Suprapubic skin (tissue), 4 donors: ENCODE results near the gene ZBTB46. TPM values are rescaled to one million over a fixed set of nuclear protein-coding genes. Genes with fewer than 3 reads are reported as not detected.
A peak's percentile ranks its signal among the peaks of the same experiment; 100 is the strongest.

Source experiments
- DNase-seq, 2 donors: peaks; one replicate each; pipeline ENCODE4 v3.0.0-alpha.2; 2019; ENCODE audit warnings: low spot score in 2 of 2
- H3K27ac ChIP-seq: fragments of 200-600 bp; sonication (generic); one replicate; pipeline ENCODE4 v1.5.1; 2019
- H3K27me3 ChIP-seq: fragments of 200-600 bp; sonication (generic); one replicate; pipeline ENCODE4 v1.5.1; 2019
- H3K36me3 ChIP-seq: fragments of 200-600 bp; sonication (generic); one replicate; pipeline ENCODE4 v1.5.1; 2019
- H3K4me1 ChIP-seq: fragments of 200-600 bp; sonication (generic); one replicate; pipeline ENCODE4 v1.5.1; 2019
- H3K4me3 ChIP-seq: fragments of 200-600 bp; sonication (generic); one replicate; pipeline ENCODE4 v1.5.1; 2019; ENCODE audit warnings: mild to moderate bottlenecking
- H3K9me3 ChIP-seq: fragments of 200-600 bp; sonication (generic); one replicate; pipeline ENCODE4 v1.5.1; 2019
- CTCF ChIP-seq, 2 donors: fragments of 200-600 bp in 1 of 2; fragments of 450-650 bp in 1 of 2; sonication (generic) in 1 of 2; IDR thresholded peaks; one replicate each; pipeline ENCODE4 v1.5.1; 2016 to 2019; ENCODE audit warnings: antibody characterized with exemption in 2 of 2, mild to moderate bottlenecking in 1 of 2, moderate library complexity in 1 of 2
- EP300 ChIP-seq: sonication (generic); formaldehyde crosslinking; IDR thresholded peaks from one replicate; pipeline ENCODE4 v1.6.1; 2017; ENCODE audit warnings: antibody characterized with exemption
- POLR2A ChIP-seq, 2 donors: fragments of 450-650 bp; IDR thresholded peaks; one replicate each; pipeline ENCODE4 v1.6.1; 2017; ENCODE audit warnings: antibody characterized with exemption in 2 of 2, mild to moderate bottlenecking in 2 of 2, moderate library complexity in 2 of 2
- POLR2AphosphoS5 ChIP-seq, 3 donors: sonication (generic); formaldehyde crosslinking; IDR thresholded peaks; one replicate each; pipeline ENCODE4 v1.6.1; 2017; ENCODE audit warnings: antibody characterized with exemption in 3 of 3
- WGBS: methylation state at CpG from one replicate; pipeline ENCODE4 v1.1.5; 2018; 5-methylcytosine and 5-hydroxymethylcytosine counted together
- total RNA-seq, 4 donors: library from RNA; depleted of rRNA; stranded (reverse); fragments of >200 nt; gene quantifications; one replicate each; pipeline ENCODE4 v1.1.0, GENCODE V29; 2016

Gene ZBTB46
- total RNA-seq, 4 donors from 2014 or later, result 3.4 to 5.1 (median 4.4) TPM

- 85% methylated on average over 25 of the region's 31 CpGs for WGBS
- Histone ChIP-seq H3K9me3 (no peaks in the 10 kb centered on the region), H3K4me1 (peaks cover 30% of the 10 kb centered on the region), H3K27me3 (no peaks in the 10 kb centered on the region), H3K36me3 (peaks cover 21% of the 10 kb centered on the region), H3K27ac (no peak overlapping the region), H3K4me3 (no peak overlapping the region)
- TF ChIP-seq EP300, result no peak
- TF ChIP-seq POLR2A (IDR thresholded peaks at IDR 0.05), result no peak
- no peak for TF ChIP-seq CTCF (IDR thresholded peaks at IDR 0.05)
- no peak for TF ChIP-seq POLR2AphosphoS5 (IDR thresholded peaks at IDR 0.05)
- DNase-seq, result no peak
These were observed 87.7 kb downstream of the ZBTB46 start for GRCh38 chr20:63743210-63743970.

- Histone ChIP-seq H3K4me3 (peak overlapping the region; percentile 74), H3K27ac (no peak overlapping the region), H3K36me3 (peaks cover 21% of the 10 kb centered on the region), H3K4me1 (peaks cover 39% of the 10 kb centered on the region), H3K9me3 (no peaks in the 10 kb centered on the region), H3K27me3 (no peaks in the 10 kb centered on the region)
- WGBS, result 73% methylated on average over 2 of the region's 37 CpGs
- no peak for TF ChIP-seq POLR2AphosphoS5 (IDR thresholded peaks at IDR 0.05)
- TF ChIP-seq EP300, result no peak
- no peak for TF ChIP-seq POLR2A (IDR thresholded peaks at IDR 0.05)
- no peak for TF ChIP-seq CTCF (IDR thresholded peaks at IDR 0.05)
- DNase-seq, result peak in 1 of 2 donors; percentile 80
These were observed 88.6 kb downstream of the ZBTB46 start for GRCh38 chr20:63742381-63743024.

- H3K4me3 ChIP-seq, result peak overlapping the region; percentile 74
- no peak for DNase-seq
- 76% methylated on average over 7 of the region's 30 CpGs for WGBS
These were observed 89.2 kb downstream of the ZBTB46 start for GRCh38 chr20:63741676-63742380.

GRCh38 chr20:63741354-63741675 is 89.7 kb downstream of the ZBTB46 start:
- H3K27ac ChIP-seq, result peak overlapping the region; percentile 89
- H3K4me3 ChIP-seq, result peak overlapping the region; percentile 74
- no peaks in the 10 kb centered on the region for H3K9me3 ChIP-seq
- 18% methylated on average over 3 of the region's 6 CpGs for WGBS
- H3K36me3 ChIP-seq, result peaks cover 21% of the 10 kb centered on the region
- no peak for DNase-seq
- TF ChIP-seq POLR2A (IDR thresholded peaks at IDR 0.05) (no peak), CTCF (IDR thresholded peaks at IDR 0.05) (no peak), EP300 (no peak), POLR2AphosphoS5 (IDR thresholded peaks at IDR 0.05) (no peak)
- no peaks in the 10 kb centered on the region for H3K27me3 ChIP-seq
- H3K4me1 ChIP-seq, result peaks cover 51% of the 10 kb centered on the region

More at GRCh38 chr20:63741676-63742380, 89.2 kb downstream of the ZBTB46 start:
- Histone ChIP-seq H3K27ac (peak overlapping the region; percentile 89), H3K36me3 (peaks cover 21% of the 10 kb centered on the region), H3K9me3 (no peaks in the 10 kb centered on the region), H3K27me3 (no peaks in the 10 kb centered on the region), H3K4me1 (peaks cover 46% of the 10 kb centered on the region)
- TF ChIP-seq POLR2A (IDR thresholded peaks at IDR 0.05), result no peak

GRCh38 chr20:63740627-63741353 is 90.3 kb downstream of the ZBTB46 start:
- Histone ChIP-seq H3K36me3 (peaks cover 25% of the 10 kb centered on the region), H3K27me3 (no peaks in the 10 kb centered on the region), H3K27ac (peak overlapping the region; percentile 89), H3K4me1 (peaks cover 56% of the 10 kb centered on the region), H3K4me3 (peak overlapping the region; percentile 74), H3K9me3 (no peaks in the 10 kb centered on the region)
- TF ChIP-seq POLR2A (IDR thresholded peaks at IDR 0.05) (no peak), EP300 (no peak), POLR2AphosphoS5 (IDR thresholded peaks at IDR 0.05) (peak in 2 of 3 donors; percentile 19 to 68), CTCF (IDR thresholded peaks at IDR 0.05) (peak in 1 of 2 donors; percentile 40)
- peak; percentile 96 for DNase-seq
- WGBS, result 0% methylated on average over 2 of the region's 29 CpGs
